ENCODE results near the gene ENAH. TPM values are rescaled to one million over a fixed set of nuclear protein-coding genes. Genes with fewer than 3 reads are reported as not detected.

The ENAH gene
- total and polyA plus RNA-seq, 9 of the 15 experiments (the other 6 are each of a cell fraction or from before 2014, with no cell fraction given): 0.03 to 1.2 (median 0.15) TPM

DNA sequence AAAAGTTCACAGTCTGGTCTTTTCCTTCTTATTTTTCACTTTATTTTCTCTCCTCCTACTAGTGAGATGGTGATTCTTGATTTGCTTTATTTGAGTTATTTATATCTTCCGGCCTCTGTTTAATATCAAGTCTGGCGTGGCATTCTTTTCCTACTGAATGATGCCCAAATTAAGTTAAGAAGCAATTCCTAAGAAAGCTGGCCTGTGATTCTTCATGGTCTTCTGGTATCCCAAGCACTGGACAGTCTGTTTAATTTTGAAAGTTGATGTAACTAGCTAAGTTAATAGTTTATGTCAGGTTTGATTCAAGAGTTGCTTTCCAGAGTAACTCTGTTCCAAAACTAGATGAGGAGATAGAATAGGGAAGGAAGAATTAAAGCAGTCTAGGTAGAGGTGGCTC, 9.2 kb upstream of the ENAH start:
- Histone ChIP-seq H3K9ac (ENCODE audit: insufficient read depth in 1 of 2, low read depth in 2 of 2, low read length in 2 of 2) (no peak overlapping the region), H3K4me2 (ENCODE audit: insufficient read depth, low read length) (no peak overlapping the region), H3K9me3 (replicated peaks; ENCODE audit: control insufficient read depth, insufficient read depth, low read depth, low read length) (no peaks in the 10 kb centered on the region), H3K4me1 (replicated peaks in 1 of 2; ENCODE audit: control insufficient read depth in 2 of 2, insufficient read depth in 2 of 2, low read length in 2 of 2) (no peaks in the 10 kb centered on the region), H3K36me3 (ENCODE audit: control insufficient read depth, insufficient read depth, low read length) (no peaks in the 10 kb centered on the region), H3K9me1 (ENCODE audit: control insufficient read depth, insufficient read depth, low read length) (no peaks in the 10 kb centered on the region), H3K4me3 (no peak overlapping the region), H2AFZ (ENCODE audit: low read depth, low read length) (no peak overlapping the region), H3K27me3 (ENCODE audit: control insufficient read depth in 2 of 2, insufficient read depth in 2 of 2, low read length in 2 of 2) (peaks cover 35 to 63% of the 10 kb centered on the region in 2 experiments; a peak in 4 of 5 replicates), H4K20me1 (replicated peaks; ENCODE audit: control insufficient read depth, insufficient read depth, low read length) (no peaks in the 10 kb centered on the region), H3K27ac (ENCODE audit: extremely low read depth, low read depth, low read length) (no peak overlapping the region), H3K79me2 (ENCODE audit: control insufficient read depth, insufficient read depth, low read length) (no peaks in the 10 kb centered on the region)
- no peak for FAIRE-seq
- intact Hi-C loops (cut with micrococcal nuclease) (loop anchor here (5.0 kb wide), 1 partner anchor 110 kb away; no protein-coding TSS in a partner anchor), in situ Hi-C loops (cut with MboI) (no loop called here)
- POLR2A ChIA-PET: interaction anchor here (1.6 kb wide), 1 partner anchor 15 kb away, joined by 3 read pairs; no protein-coding TSS in a partner anchor
- ATAC-seq: no peak
- no TSS peak for BruUV-seq (replicated peaks)
- no peak for DNase-seq (ENCODE audit: extremely low read depth in 1 of 4, low spot score in 3 of 4)
- TF ChIP-seq MLLT1 (IDR thresholded peaks at IDR 0.05): no peak
- no peak for TF ChIP-seq ZNF583 (CRISPR knock-in tag; IDR thresholded peaks at IDR 0.05)
- TF ChIP-seq ESRRB (CRISPR knock-in tag; IDR thresholded peaks at IDR 0.05; ENCODE audit: borderline replicate concordance): no peak
- TF ChIP-seq ZNF134 (CRISPR knock-in tag; conservative IDR thresholded peaks at IDR 0.05): no peak
- no peak for TF ChIP-seq NR0B1 (IDR thresholded peaks at IDR 0.05; ENCODE audit: partially characterized antibody)
- WGBS (ENCODE audit: insufficient coverage, low coverage, missing lambda C conversion rate): 0% methylated on average over 2 of the region's 2 CpGs
- CTCF ChIA-PET (ENCODE audit: low intra/inter-chr PET ratio): interaction anchor here (0.6 kb wide), 1 partner anchor 9 kb away, joined by 3 read pairs; the partner anchor contains the start of gene ENAH
